Neutrophil (primary cell): ENCODE data around the gene NKPD1.

Experiments
- H3K27ac ChIP-seq: fragments of 200-600 bp; sonication (generic); 2 replicates; pipeline ENCODE4 v1.5.1; 2016; ENCODE audit warnings: mild to moderate bottlenecking, moderate library complexity
- H3K27me3 ChIP-seq: fragments of 200-600 bp; sonication (generic); 2 replicates; pipeline ENCODE4 v1.6.0; 2016; ENCODE audit warnings: mild to moderate bottlenecking
- H3K36me3 ChIP-seq: fragments of 200-600 bp; sonication (generic); 2 replicates; pipeline ENCODE4 v1.5.1; 2017
- H3K4me1 ChIP-seq, 2 experiments: fragments of 200-600 bp in 1 of 2; sonication (generic) in 1 of 2; 1 replicate in 1 of 2; 2 replicates in 1 of 2; pipeline versions ENCODE4 v1.5.1 to v1.6.1; 2013 to 2016; ENCODE audit warnings: low read depth in 1 of 2, low read length in 1 of 2, mild to moderate bottlenecking in 1 of 2, moderate library complexity in 1 of 2; ENCODE audit not compliant: control insufficient read depth in 1 of 2, insufficient read depth in 1 of 2
- H3K4me3 ChIP-seq, 2 experiments: fragments of 200-600 bp in 1 of 2; sonication (generic) in 1 of 2; 1 replicate in 1 of 2; 2 replicates in 1 of 2; pipeline ENCODE4 v1.5.1; 2013 to 2016; ENCODE audit warnings: low read depth in 1 of 2, low read length in 1 of 2, mild to moderate bottlenecking in 1 of 2, moderate library complexity in 1 of 2
- H3K9me3 ChIP-seq: fragments of 200-600 bp; sonication (generic); 2 replicates; pipeline ENCODE4 v1.5.1; 2016
- TF ChIP-seq, protein P1 (sequence below): fragments of 200-600 bp; sonication (generic); IDR thresholded peaks from 2 replicates; pipeline ENCODE4 v1.5.1; 2016; ENCODE audit warnings: antibody characterized with exemption

NKPD1 gene

DNA sequence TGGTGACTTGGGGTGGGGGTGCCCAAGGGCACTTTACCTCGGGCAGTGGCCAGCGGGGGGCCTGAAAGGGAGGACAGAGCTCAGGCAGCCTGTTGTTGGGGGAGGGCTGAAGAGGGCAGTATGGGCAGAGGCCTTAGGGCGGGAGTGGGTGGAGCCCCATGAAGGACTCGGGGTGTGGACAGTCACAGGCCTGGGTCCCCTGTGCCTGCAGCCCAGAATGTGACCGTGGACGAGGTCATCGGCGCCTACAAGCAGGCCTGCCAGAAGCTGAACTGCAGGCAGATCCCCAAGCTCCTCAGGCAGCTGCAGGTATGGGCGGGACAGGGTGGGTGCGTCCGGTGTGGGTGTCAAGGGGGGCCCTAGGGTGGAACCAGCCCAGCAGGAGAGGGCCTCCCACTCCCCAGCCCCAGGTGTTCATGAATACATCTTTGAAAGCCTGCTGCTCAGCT, 22.5 kb downstream of the NKPD1 start:
- no peaks in the 10 kb centered on the region for H3K27me3 ChIP-seq
- TF ChIP-seq, protein P1, sequence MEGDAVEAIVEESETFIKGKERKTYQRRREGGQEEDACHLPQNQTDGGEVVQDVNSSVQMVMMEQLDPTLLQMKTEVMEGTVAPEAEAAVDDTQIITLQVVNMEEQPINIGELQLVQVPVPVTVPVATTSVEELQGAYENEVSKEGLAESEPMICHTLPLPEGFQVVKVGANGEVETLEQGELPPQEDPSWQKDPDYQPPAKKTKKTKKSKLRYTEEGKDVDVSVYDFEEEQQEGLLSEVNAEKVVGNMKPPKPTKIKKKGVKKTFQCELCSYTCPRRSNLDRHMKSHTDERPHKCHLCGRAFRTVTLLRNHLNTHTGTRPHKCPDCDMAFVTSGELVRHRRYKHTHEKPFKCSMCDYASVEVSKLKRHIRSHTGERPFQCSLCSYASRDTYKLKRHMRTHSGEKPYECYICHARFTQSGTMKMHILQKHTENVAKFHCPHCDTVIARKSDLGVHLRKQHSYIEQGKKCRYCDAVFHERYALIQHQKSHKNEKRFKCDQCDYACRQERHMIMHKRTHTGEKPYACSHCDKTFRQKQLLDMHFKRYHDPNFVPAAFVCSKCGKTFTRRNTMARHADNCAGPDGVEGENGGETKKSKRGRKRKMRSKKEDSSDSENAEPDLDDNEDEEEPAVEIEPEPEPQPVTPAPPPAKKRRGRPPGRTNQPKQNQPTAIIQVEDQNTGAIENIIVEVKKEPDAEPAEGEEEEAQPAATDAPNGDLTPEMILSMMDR = no peak
- H3K9me3 ChIP-seq = no peaks in the 10 kb centered on the region
- H3K4me1 ChIP-seq = no peaks in the 10 kb centered on the region
- peaks cover 31% of the 10 kb centered on the region for H3K36me3 ChIP-seq
- H3K27ac ChIP-seq = no peak overlapping the region
- H3K4me3 ChIP-seq = no peak overlapping the region

DNA sequence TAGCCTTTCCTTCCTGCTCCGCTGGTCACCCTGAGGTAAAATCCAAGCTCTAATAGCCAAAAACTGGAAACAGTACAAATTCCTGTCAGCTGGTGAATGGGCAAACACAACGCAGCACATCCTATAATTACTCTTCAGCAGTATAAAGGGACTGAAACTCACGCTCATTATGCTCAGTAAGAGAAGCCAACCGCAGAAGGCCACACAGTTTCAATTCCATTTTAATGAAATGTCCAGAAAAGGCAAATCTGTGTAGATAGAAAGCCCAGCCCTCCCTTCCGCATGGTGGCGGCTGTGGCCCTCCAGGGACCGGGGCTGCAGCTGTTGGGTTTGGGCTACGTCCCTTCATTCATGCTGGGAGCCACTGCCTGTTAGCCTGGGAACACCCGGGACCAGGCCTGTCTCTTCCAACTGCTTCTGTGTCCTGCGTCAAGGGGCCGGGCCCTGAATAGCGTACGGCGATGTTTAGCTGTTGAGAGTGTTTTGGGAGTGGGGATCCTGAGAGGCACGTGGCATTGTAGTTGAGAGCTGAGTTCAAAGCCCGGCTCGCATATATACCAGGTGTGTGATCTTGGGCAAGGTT, 23.5 kb downstream of the NKPD1 start:
- TF ChIP-seq, protein P1 = no peak
- Histone ChIP-seq H3K4me1 (no peaks in the 10 kb centered on the region), H3K27me3 (no peaks in the 10 kb centered on the region), H3K27ac (no peak overlapping the region), H3K36me3 (peaks cover 20% of the 10 kb centered on the region), H3K9me3 (no peaks in the 10 kb centered on the region), H3K4me3 (no peak overlapping the region)

DNA sequence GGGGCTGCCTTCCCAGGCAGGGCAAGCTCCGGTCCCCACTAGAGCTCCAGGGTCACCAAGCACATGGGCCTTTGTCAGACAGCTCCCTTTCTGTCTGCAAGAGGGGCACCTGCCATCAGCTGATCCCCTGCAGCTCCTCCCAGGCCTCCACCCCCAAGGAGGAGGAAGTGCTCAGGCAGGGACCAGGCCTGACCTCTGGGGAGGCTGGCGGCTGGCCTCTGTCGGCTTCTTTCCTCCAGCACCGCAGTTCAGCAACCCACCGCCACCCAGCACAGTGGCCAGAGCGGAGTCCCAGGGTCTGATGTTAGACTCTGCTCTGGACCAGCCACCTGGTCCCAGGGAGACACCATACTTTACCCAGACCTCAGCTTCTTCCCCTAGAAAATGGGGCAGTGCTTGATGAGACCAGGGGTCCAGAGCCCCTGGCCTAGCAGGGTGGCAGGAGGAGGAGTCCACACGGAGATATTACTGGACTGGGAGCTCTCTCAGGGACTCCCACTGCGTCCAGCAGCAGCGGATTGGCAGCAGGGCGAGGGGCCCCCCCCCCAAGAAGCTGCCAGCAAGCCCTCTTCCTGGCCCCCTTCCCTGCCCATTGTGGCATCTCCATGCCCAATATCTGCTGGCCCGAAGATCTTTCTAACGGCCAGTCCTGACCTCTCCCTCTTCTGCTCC, 24.1 kb downstream of the NKPD1 start:
- no peaks in the 10 kb centered on the region for H3K4me1 ChIP-seq
- peaks cover 14% of the 10 kb centered on the region for H3K36me3 ChIP-seq
- H3K9me3 ChIP-seq = no peaks in the 10 kb centered on the region
- no peak overlapping the region for H3K27ac ChIP-seq
- H3K4me3 ChIP-seq = no peak overlapping the region
- TF ChIP-seq, protein P1 = no peak
- no peaks in the 10 kb centered on the region for H3K27me3 ChIP-seq

DNA sequence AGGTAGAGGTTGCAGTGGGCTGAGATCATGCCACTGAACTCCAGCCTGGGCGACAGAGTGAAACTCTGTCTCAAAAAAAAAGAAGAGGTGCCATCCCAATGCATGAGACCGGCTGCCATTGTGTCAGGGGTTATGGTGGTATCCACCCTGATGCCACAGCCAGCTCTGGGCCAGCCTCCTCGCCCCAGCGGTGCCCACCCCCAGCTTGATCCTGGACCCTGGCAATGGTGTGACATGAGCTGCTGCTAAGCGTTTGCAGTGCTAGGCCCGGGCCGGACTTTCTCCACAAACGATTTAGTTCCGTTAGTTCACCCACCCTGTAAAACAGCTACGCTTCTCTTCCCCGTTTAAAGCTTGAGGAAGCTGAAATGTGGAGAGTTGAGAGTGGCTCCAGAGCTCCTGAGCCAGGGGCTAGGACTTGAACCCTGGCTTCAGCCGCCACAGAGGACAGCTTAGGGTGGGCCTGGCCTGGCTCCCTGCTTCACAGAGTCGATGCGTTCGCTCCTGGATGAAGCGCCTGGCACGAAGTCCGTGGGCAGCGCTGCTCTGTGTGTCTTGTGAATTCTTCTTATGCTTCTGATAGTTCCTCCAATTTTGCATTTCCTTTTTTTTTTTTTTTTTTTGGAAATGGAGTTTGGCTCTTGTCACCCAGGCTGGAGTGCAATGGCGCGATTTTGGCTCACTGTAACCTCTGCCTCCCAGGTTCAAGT, 25.5 kb downstream of the NKPD1 start:
- H3K4me3 ChIP-seq = no peak overlapping the region

DNA sequence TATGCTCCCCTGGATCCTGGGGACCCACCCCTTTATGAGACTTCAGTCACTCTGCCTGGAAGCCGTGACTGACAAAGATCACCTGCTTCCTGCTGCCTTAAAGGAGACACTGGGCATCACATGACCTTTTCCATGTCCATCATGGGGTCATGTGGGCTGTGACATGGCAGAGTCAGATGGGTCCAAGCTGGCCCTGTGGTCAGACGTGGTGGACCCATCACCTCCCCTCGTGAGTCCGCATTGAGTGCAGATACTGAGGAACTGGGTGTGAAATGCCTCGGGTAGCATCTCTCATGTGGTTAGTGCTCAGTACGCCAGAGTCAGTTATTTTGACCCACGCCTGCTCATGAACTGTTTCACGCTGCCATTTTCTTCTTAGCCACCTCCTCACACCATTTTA, 27.1 kb downstream of the NKPD1 start:
- Histone ChIP-seq H3K27me3 (no peaks in the 10 kb centered on the region), H3K9me3 (no peaks in the 10 kb centered on the region), H3K36me3 (no peaks in the 10 kb centered on the region), H3K27ac (no peak overlapping the region), H3K4me1 (no peaks in the 10 kb centered on the region), H3K4me3 (no peak overlapping the region)
- TF ChIP-seq, protein P1 = no peak

More for the DNA sequence above, 25.5 kb downstream of the NKPD1 start:
- TF ChIP-seq, protein P1 = no peak
- Histone ChIP-seq H3K4me1 (no peaks in the 10 kb centered on the region), H3K9me3 (no peaks in the 10 kb centered on the region), H3K27ac (no peak overlapping the region), H3K36me3 (peaks cover under 1% of the 10 kb centered on the region), H3K27me3 (no peaks in the 10 kb centered on the region)
